CD14-positive monocyte (primary cell): ENCODE measurements around the gene STMND1. TPM values are rescaled to one million over a fixed set of nuclear protein-coding genes. Genes with fewer than 3 reads are reported as not detected.
A peak's percentile ranks its signal among the peaks of the same experiment; 100 is the strongest.

ENCODE experiments used
- DNase-seq, 3 donors: peaks; one replicate each; pipeline ENCODE4 v3.0.0-alpha.2; 2011 to 2022
- H2AFZ ChIP-seq: 2 replicates; pipeline ENCODE4 v1.6.0; 2012; ENCODE audit warnings: mild to moderate bottlenecking, low read depth, low read length, inconsistent platforms; ENCODE audit not compliant: insufficient read depth, poor library complexity, severe bottlenecking
- H3K27ac ChIP-seq, 2 donors: 1 replicate in 1 of 2; 2 replicates in 1 of 2; pipeline ENCODE4 v1.5.1; 2012 to 2013; ENCODE audit warnings: low read length in 2 of 2, control low read depth in 1 of 2, inconsistent platforms in 1 of 2, low read depth in 1 of 2, mild to moderate bottlenecking in 1 of 2
- H3K27me3 ChIP-seq, 2 donors: one replicate each; pipeline versions ENCODE4 v1.6.0 to v1.6.1; 2011 to 2013; ENCODE audit warnings: low read length in 2 of 2; ENCODE audit not compliant: control insufficient read depth in 2 of 2, insufficient read depth in 2 of 2
- H3K36me3 ChIP-seq, 2 donors: replicated peaks in 1 of 2; 1 replicate in 1 of 2; 2 replicates in 1 of 2; pipeline versions ENCODE4 v1.5.1 to v1.6.1; 2012 to 2013; ENCODE audit warnings: low read length in 2 of 2, control low read depth in 1 of 2, inconsistent platforms in 1 of 2, mild to moderate bottlenecking in 1 of 2; ENCODE audit not compliant: insufficient read depth in 2 of 2, control insufficient read depth in 1 of 2
- H3K4me1 ChIP-seq, 2 donors: 1 replicate in 1 of 2; 2 replicates in 1 of 2; pipeline versions ENCODE4 v1.5.1 to v1.6.1; 2012 to 2013; ENCODE audit warnings: low read length in 2 of 2, control low read depth in 1 of 2, inconsistent platforms in 1 of 2, mild to moderate bottlenecking in 1 of 2, moderate library complexity in 1 of 2; ENCODE audit not compliant: insufficient read depth in 2 of 2, control insufficient read depth in 1 of 2
- H3K4me2 ChIP-seq: replicated peaks from 2 replicates; pipeline ENCODE3; 2012; ENCODE audit warnings: low read length, moderate library complexity, mild to moderate bottlenecking; ENCODE audit not compliant: poor library complexity, severe bottlenecking; ENCODE audit errors: extremely low read depth
- H3K4me3 ChIP-seq, 3 experiments: fragments of 200-600 bp in 1 of 3; sonication (generic) in 1 of 3; replicated peaks in 1 of 3; 1 replicate in 2 of 3; 2 replicates in 1 of 3; pipeline ENCODE4 v1.5.1; 2011 to 2013; ENCODE audit warnings: low read length in 3 of 3, mild to moderate bottlenecking in 3 of 3, control low read depth in 2 of 3, low read depth in 2 of 3, inconsistent platforms in 1 of 3, moderate library complexity in 1 of 3
- H3K79me2 ChIP-seq: 2 replicates; pipeline ENCODE4 v1.6.0; 2012; ENCODE audit warnings: mild to moderate bottlenecking, control low read depth, inconsistent platforms, low read length, moderate library complexity; ENCODE audit not compliant: insufficient read depth
- H3K9ac ChIP-seq: 2 replicates; pipeline ENCODE4 v1.6.0; 2017; ENCODE audit warnings: low read length, mild to moderate bottlenecking; ENCODE audit not compliant: insufficient read depth, poor library complexity, severe bottlenecking
- H3K9me3 ChIP-seq, 2 donors: replicated peaks in 1 of 2; 1 replicate in 1 of 2; 2 replicates in 1 of 2; pipeline versions ENCODE4 v1.5.1 to v1.6.1; 2012 to 2013; ENCODE audit warnings: low read length in 2 of 2, control low read depth in 1 of 2; ENCODE audit not compliant: control insufficient read depth in 1 of 2, insufficient read depth in 1 of 2
- H4K20me1 ChIP-seq: 2 replicates; pipeline ENCODE4 v1.6.0; 2012; ENCODE audit warnings: mild to moderate bottlenecking, low read length, control low read depth, moderate library complexity; ENCODE audit not compliant: insufficient read depth
- H3K27ac Mint-ChIP-seq, 7 donors: one replicate each; pipeline ENCODE4 v1.8.0; 2020; ENCODE audit warnings: mild to moderate bottlenecking in 7 of 7, mixed read lengths in 7 of 7, moderate library complexity in 6 of 7, inconsistent platforms in 2 of 7
- H3K27me3 Mint-ChIP-seq, 3 donors: one replicate each; pipeline ENCODE4 v1.8.0; 2021 to 2022; ENCODE audit warnings: low read depth in 3 of 3, mild to moderate bottlenecking in 3 of 3, mixed read lengths in 3 of 3, moderate library complexity in 3 of 3, inconsistent platforms in 1 of 3
- H3K36me3 Mint-ChIP-seq, 2 donors: one replicate each; pipeline ENCODE4 v1.8.0; 2020; ENCODE audit warnings: mixed read lengths in 2 of 2, inconsistent platforms in 1 of 2, mild to moderate bottlenecking in 1 of 2
- H3K4me1 Mint-ChIP-seq: one replicate; pipeline ENCODE4 v1.8.0; 2020; ENCODE audit warnings: mild to moderate bottlenecking, mixed read lengths
- H3K4me3 Mint-ChIP-seq, 2 donors: one replicate each; pipeline ENCODE4 v1.8.0; 2020; ENCODE audit warnings: mild to moderate bottlenecking in 2 of 2, mixed read lengths in 2 of 2, moderate library complexity in 1 of 2
- H3K9me3 Mint-ChIP-seq, 7 donors: one replicate each; pipeline ENCODE4 v1.8.0; 2020 to 2022; ENCODE audit warnings: mixed read lengths in 7 of 7, mild to moderate bottlenecking in 6 of 7, moderate library complexity in 6 of 7, inconsistent platforms in 2 of 7
- CTCF ChIP-seq: fragments of 200-600 bp; IDR thresholded peaks from one replicate; pipeline ENCODE4 v1.8.0; 2022; ENCODE audit warnings: antibody characterized with exemption, mild to moderate bottlenecking
- WGBS: methylation state at CpG from one replicate; pipeline ENCODE4 v1.1.5; 2013; ENCODE audit warnings: missing lambda C conversion rate; ENCODE audit not compliant: insufficient coverage; 5-methylcytosine and 5-hydroxymethylcytosine counted together
- intact Hi-C, 2 donors: fragments of 100-400 bp; cut with micrococcal nuclease; formaldehyde crosslinking; loops; one replicate each; pipeline versions ENCODE4 v1.15.0 to v1.15.1; 2023
- polyA plus RNA-seq, 3 donors: library from polyadenylated mRNA; depleted of rRNA in 1 of 3; unstranded in 2 of 3; stranded (reverse) in 1 of 3; fragments of 300-500 nt in 2 of 3; fragments of >200 nt in 1 of 3; fragmentation: Illumina TruSeq in 2 of 3; gene quantifications; 1 replicate in 2 of 3; 2 replicates in 1 of 3; pipeline ENCODE4 v1.2.3, GENCODE V29; 2012 to 2021

Gene STMND1
- polyA plus RNA-seq, 3 donors = not detected

- H3K79me2 ChIP-seq = no peaks in the 10 kb centered on the region
- no peaks in the 10 kb centered on the region for H4K20me1 ChIP-seq
- H3K9ac ChIP-seq = no peak overlapping the region
- TF ChIP-seq CTCF = no peak
- H3K4me2 ChIP-seq = no peak overlapping the region
- no peaks in the 10 kb centered on the region for H3K36me3 Mint-ChIP-seq
- peak in 1 of 3 donors; percentile 4 for DNase-seq
- intact Hi-C loops = no loop called here
- H3K9me3 ChIP-seq = peaks cover 0 to 12% of the 10 kb centered on the region in 2 donors
- H3K27ac Mint-ChIP-seq = no peak overlapping the region
- peaks cover 6% of the 10 kb centered on the region for H3K4me1 Mint-ChIP-seq
- no peak overlapping the region for H2AFZ ChIP-seq
- peaks cover 2 to 16% (median 10%) of the 10 kb centered on the region in 7 donors for H3K9me3 Mint-ChIP-seq
- H3K4me1 ChIP-seq = no peaks in the 10 kb centered on the region
- no peaks in the 10 kb centered on the region for H3K36me3 ChIP-seq
- H3K4me3 ChIP-seq = no peak overlapping the region
- H3K27ac ChIP-seq = no peak overlapping the region
- WGBS = 100% methylated on average over 1 of the region's 1 CpG
- H3K4me3 Mint-ChIP-seq = no peak overlapping the region
- peaks cover 0 to 4% (median 4%) of the 10 kb centered on the region in 3 donors for H3K27me3 Mint-ChIP-seq
- H3K27me3 ChIP-seq = no peaks in the 10 kb centered on the region
Observed at GRCh38 chr6:17178754-17179529, 77.1 kb downstream of the STMND1 start.

- intact Hi-C loops = no loop called here
- no peak for TF ChIP-seq CTCF
- no peak overlapping the region for H2AFZ ChIP-seq
- Mint-ChIP-seq H3K27me3 (peaks cover 0 to 4% (median 4%) of the 10 kb centered on the region in 3 donors), H3K4me1 (peaks cover 6% of the 10 kb centered on the region), H3K9me3 (peaks cover 2 to 16% (median 12%) of the 10 kb centered on the region in 7 donors), H3K4me3 (no peak overlapping the region), H3K36me3 (no peaks in the 10 kb centered on the region), H3K27ac (no peak overlapping the region)
- H3K27ac ChIP-seq = no peak overlapping the region
- H3K36me3 ChIP-seq = no peaks in the 10 kb centered on the region
- H3K79me2 ChIP-seq = no peaks in the 10 kb centered on the region
- DNase-seq = no peak
- 100% methylated on average over 1 of the region's 5 CpGs for WGBS
- no peak overlapping the region for H3K4me3 ChIP-seq
- no peaks in the 10 kb centered on the region for H3K4me1 ChIP-seq
- no peaks in the 10 kb centered on the region for H3K27me3 ChIP-seq
- H3K9ac ChIP-seq = no peak overlapping the region
- H3K9me3 ChIP-seq = peaks cover 0 to 12% of the 10 kb centered on the region in 2 donors
- H3K4me2 ChIP-seq = no peak overlapping the region
- no peaks in the 10 kb centered on the region for H4K20me1 ChIP-seq
Observed at GRCh38 chr6:17179530-17180073, 77.8 kb downstream of the STMND1 start.

Other genes with a start within 250 kb of the STMND1 start
- gene RBM24, start 179.3 kb downstream of the STMND1 start, polyA plus RNA-seq = not detected